Measurements from ENCODE around the gene MED12L.

The MED12L gene

GRCh38 chr3:151182349-151183079 lies 97.0 kb downstream of the MED12L start:
- no peak for DNase-seq (ENCODE audit: low read depth in 2 of 2)

- no peak for DNase-seq (ENCODE audit: low read depth in 2 of 2)
Observed at GRCh38 chr3:151183265-151183671, 97.8 kb downstream of the MED12L start.

- no peak for DNase-seq (ENCODE audit: low read depth in 2 of 2)
Observed at GRCh38 chr3:151191095-151191494, 105.6 kb downstream of the MED12L start.

GRCh38 chr3:151192545-151192944 lies 107.1 kb downstream of the MED12L start:
- DNase-seq (ENCODE audit: low read depth in 2 of 2): no peak

GRCh38 chr3:151195826-151196225 lies 110.4 kb downstream of the MED12L start:
- DNase-seq (ENCODE audit: low read depth in 2 of 2): no peak

GRCh38 chr3:151196434-151196833 lies 111.0 kb downstream of the MED12L start:
- DNase-seq (ENCODE audit: low read depth in 2 of 2): no peak

- DNase-seq (ENCODE audit: low read depth in 2 of 2): no peak
Observed at GRCh38 chr3:151197228-151197627, 111.8 kb downstream of the MED12L start.

- DNase-seq (ENCODE audit: low read depth in 2 of 2): no peak
Observed at GRCh38 chr3:151197981-151198767, 112.7 kb downstream of the MED12L start.

GRCh38 chr3:151198849-151199248 lies 113.4 kb downstream of the MED12L start:
- DNase-seq (ENCODE audit: low read depth in 2 of 2): no peak

GRCh38 chr3:151199554-151200438 lies 114.3 kb downstream of the MED12L start:
- DNase-seq (ENCODE audit: low read depth in 2 of 2): no peak

- no peak for DNase-seq (ENCODE audit: low read depth in 2 of 2)
Observed at GRCh38 chr3:151200586-151200985, 115.1 kb downstream of the MED12L start.

- DNase-seq (ENCODE audit: low read depth in 2 of 2): no peak
Observed at GRCh38 chr3:151201051-151201730, 115.7 kb downstream of the MED12L start.

- DNase-seq (ENCODE audit: low read depth in 2 of 2): peak; percentile 27 to 52
Observed at GRCh38 chr3:151203051-151203420, 117.6 kb downstream of the MED12L start, which contains the start of gene GPR171. TSS of gene GPR171 (minus strand) at chr3:151203216. CDS start at chr3:151199386, 3,830 bp downstream.

GRCh38 chr3:151204530-151205402 lies 119.3 kb downstream of the MED12L start:
- peak in 1 of 2 donors; percentile 31 for DNase-seq (ENCODE audit: low read depth in 2 of 2)

GRCh38 chr3:151205482-151205881 lies 120.0 kb downstream of the MED12L start:
- DNase-seq (ENCODE audit: low read depth in 2 of 2): no peak

GRCh38 chr3:151206201-151206600 lies 120.7 kb downstream of the MED12L start:
- no peak for DNase-seq (ENCODE audit: low read depth in 2 of 2)

- no peak for DNase-seq (ENCODE audit: low read depth in 2 of 2)
Observed at GRCh38 chr3:151209654-151210053, 124.2 kb downstream of the MED12L start.

GRCh38 chr3:151210676-151211381 lies 125.4 kb downstream of the MED12L start:
- no peak for DNase-seq (ENCODE audit: low read depth in 2 of 2)

GRCh38 chr3:151213151-151213550 lies 127.7 kb downstream of the MED12L start:
- DNase-seq (ENCODE audit: low read depth in 2 of 2): no peak

- DNase-seq (ENCODE audit: low read depth in 2 of 2): no peak
Observed at GRCh38 chr3:151213881-151214280, 128.4 kb downstream of the MED12L start.
